GM23248 (cell line): Measurements from ENCODE around the gene SLC35B1. TPM values are rescaled to one million over a fixed set of nuclear protein-coding genes. Genes with fewer than 3 reads are reported as not detected.

Source experiments
- DNase-seq: peaks from one replicate; pipeline ENCODE4 v3.0.0-alpha.2; 2015
- H2AFZ ChIP-seq: fragments of 200-600 bp; sonication (generic); 2 replicates; pipeline ENCODE4 v1.6.1; 2016; ENCODE audit warnings: antibody characterized with exemption
- H3F3A ChIP-seq: fragments of 200-600 bp; sonication (generic); 2 replicates; pipeline ENCODE4 v1.6.1; 2016; ENCODE audit warnings: mild to moderate bottlenecking, antibody characterized with exemption, mixed run types; ENCODE audit not compliant: insufficient read depth
- H3K27ac ChIP-seq: fragments of 200-600 bp; sonication (generic); 2 replicates; pipeline ENCODE4 v1.5.1; 2016; ENCODE audit warnings: mild to moderate bottlenecking
- H3K27me3 ChIP-seq: fragments of 200-600 bp; sonication (generic); replicated peaks from 2 replicates; pipeline ENCODE4 v1.6.1; 2016; ENCODE audit warnings: mild to moderate bottlenecking; ENCODE audit not compliant: insufficient read depth
- H3K36me3 ChIP-seq: fragments of 200-600 bp; sonication (generic); 2 replicates; pipeline ENCODE4 v1.6.1; 2016; ENCODE audit warnings: low read depth, mild to moderate bottlenecking
- H3K4me1 ChIP-seq: fragments of 200-600 bp; sonication (generic); 2 replicates; pipeline ENCODE4 v1.6.1; 2016; ENCODE audit warnings: mild to moderate bottlenecking; ENCODE audit not compliant: insufficient read depth
- H3K4me2 ChIP-seq: fragments of 200-600 bp; sonication (generic); one replicate; pipeline ENCODE4 v1.6.1; 2016; ENCODE audit warnings: mild to moderate bottlenecking; ENCODE audit not compliant: unreplicated experiment
- H3K4me3 ChIP-seq: fragments of 200-600 bp; sonication (generic); 2 replicates; pipeline ENCODE4 v1.5.1; 2016; ENCODE audit warnings: mild to moderate bottlenecking
- H3K79me2 ChIP-seq: fragments of 200-600 bp; sonication (generic); 2 replicates; pipeline ENCODE4 v1.6.1; 2016; ENCODE audit warnings: mild to moderate bottlenecking; ENCODE audit not compliant: insufficient read depth
- H3K9ac ChIP-seq: fragments of 200-600 bp; sonication (generic); 2 replicates; pipeline ENCODE4 v1.6.1; 2016; ENCODE audit warnings: mild to moderate bottlenecking
- H3K9me2 ChIP-seq: fragments of 200-600 bp; sonication (generic); 2 replicates; pipeline ENCODE4 v1.6.1; 2016; ENCODE audit warnings: mixed run types, mild to moderate bottlenecking, moderate library complexity; ENCODE audit not compliant: insufficient read depth
- H3K9me3 ChIP-seq: fragments of 200-600 bp; sonication (generic); one replicate; pipeline ENCODE4 v1.6.1; 2017; ENCODE audit warnings: low read depth
- H4K20me1 ChIP-seq: fragments of 200-600 bp; sonication (generic); 2 replicates; pipeline ENCODE4 v1.6.0; 2016; ENCODE audit not compliant: insufficient read depth
- EZH2 ChIP-seq: fragments of 200-600 bp; sonication (generic); IDR thresholded peaks from 2 replicates; pipeline ENCODE4 v1.6.1; 2018; ENCODE audit warnings: antibody characterized with exemption, mild to moderate bottlenecking; ENCODE audit not compliant: insufficient read depth, poor library complexity, severe bottlenecking
- EZH2phosphoT487 ChIP-seq: fragments of 200-600 bp; sonication (generic); IDR thresholded peaks from 2 replicates; pipeline ENCODE4 v1.6.1; 2018; ENCODE audit warnings: antibody characterized with exemption, moderate library complexity, mild to moderate bottlenecking, low read depth; ENCODE audit not compliant: insufficient read depth
- WGBS, 2 experiments: methylation state at CpG; one replicate each; pipeline ENCODE4 v1.1.6; 2015 to 2017; ENCODE audit warnings: low lambda C conversion rate in 2 of 2, low coverage in 1 of 2; ENCODE audit errors: missing lambda C conversion rate in 2 of 2; 5-methylcytosine and 5-hydroxymethylcytosine counted together
- in situ Hi-C: fragments of 300-500 bp; cut with MboI; formaldehyde crosslinking; loops from 2 replicates; pipeline ENCODE4 v1.15.0; 2020
- polyA plus RNA-seq: library from polyadenylated mRNA; unstranded; fragments of >200 nt; fragmentation: Nextera tagmentation; extraction: Ambion mirVana; gene quantifications from 2 replicates; pipeline ENCODE4 v1.2.1, GENCODE V29; 2016
- total RNA-seq: library from RNA; depleted of rRNA; stranded (reverse); fragments of >200 nt; shearing (Covaris generic); gene quantifications from 2 replicates; pipeline ENCODE4 v1.2.3, GENCODE V29; 2014

SLC35B1 gene
- total and polyA plus RNA-seq, 2 experiments from 2014 or later = 66.5 to 71.7 TPM

GRCh38 chr17:49698005-49698404 lies 9.8 kb downstream of the SLC35B1 start:
- TF ChIP-seq EZH2phosphoT487 (no peak), EZH2 (no peak)
- in situ Hi-C loops = loop anchor here (10.0 kb wide), 1 partner anchor 273 kb away; no protein-coding TSS in a partner anchor
- no peaks in the 10 kb centered on the region for H3K9me2 ChIP-seq
- no peaks in the 10 kb centered on the region for H3K79me2 ChIP-seq
- H4K20me1 ChIP-seq = no peaks in the 10 kb centered on the region
- no peak overlapping the region for H3K4me3 ChIP-seq
- no peak overlapping the region for H3K4me2 ChIP-seq
- no peak for DNase-seq
- H3K36me3 ChIP-seq = peaks cover 8% of the 10 kb centered on the region
- no peaks in the 10 kb centered on the region for H3K4me1 ChIP-seq
- no peaks in the 10 kb centered on the region for H3K27me3 ChIP-seq
- no peak overlapping the region for H3K27ac ChIP-seq
- H2AFZ ChIP-seq = no peak overlapping the region
- no peaks in the 10 kb centered on the region for H3K9me3 ChIP-seq
- H3F3A ChIP-seq = 0 out of 2 replicates have a peak, but pooled peaks cover 4% of the 10 kb centered on the region
- H3K9ac ChIP-seq = no peak overlapping the region
- WGBS, 2 experiments = 66 to 71% methylated on average over 6 of the region's 6 CpGs

- Histone ChIP-seq H4K20me1 (no peaks in the 10 kb centered on the region), H3K4me2 (no peak overlapping the region), H3K9me2 (no peaks in the 10 kb centered on the region), H3F3A (0 out of 2 replicates have a peak, but pooled peaks cover 4% of the 10 kb centered on the region), H3K27ac (no peak overlapping the region), H3K4me3 (no peak overlapping the region), H3K9me3 (no peaks in the 10 kb centered on the region), H3K9ac (no peak overlapping the region), H2AFZ (no peak overlapping the region), H3K36me3 (peaks cover 7% of the 10 kb centered on the region), H3K27me3 (no peaks in the 10 kb centered on the region), H3K79me2 (no peaks in the 10 kb centered on the region), H3K4me1 (no peaks in the 10 kb centered on the region)
- in situ Hi-C loops = loop anchor here (10.0 kb wide), 1 partner anchor 271 kb away; no protein-coding TSS in a partner anchor
- 69 to 75% methylated on average over 8 of the region's 8 CpGs for WGBS, 2 experiments
- no peak for DNase-seq
- TF ChIP-seq EZH2 = no peak
- TF ChIP-seq EZH2phosphoT487 = no peak
These were observed 11.5 kb downstream of the SLC35B1 start for GRCh38 chr17:49696233-49696761.

- WGBS, 2 experiments = 38 to 47% methylated on average over 5 of the region's 5 CpGs
- no peak overlapping the region for H3K4me2 ChIP-seq
- no peaks in the 10 kb centered on the region for H4K20me1 ChIP-seq
- no peaks in the 10 kb centered on the region for H3K9me2 ChIP-seq
- in situ Hi-C loops = loop anchor here (10.0 kb wide), 1 partner anchor 271 kb away; no protein-coding TSS in a partner anchor
- peaks cover 1% of the 10 kb centered on the region; the same call in 1 of the 2 replicates for H3K36me3 ChIP-seq
- H3F3A ChIP-seq = 0 out of 2 replicates have a peak, but pooled peaks cover 2% of the 10 kb centered on the region
- H3K4me1 ChIP-seq = no peaks in the 10 kb centered on the region
- H3K9me3 ChIP-seq = no peaks in the 10 kb centered on the region
- DNase-seq = no peak
- no peak overlapping the region for H3K9ac ChIP-seq
- no peak overlapping the region for H2AFZ ChIP-seq
- no peak for TF ChIP-seq EZH2
- TF ChIP-seq EZH2phosphoT487 = no peak
- no peaks in the 10 kb centered on the region for H3K27me3 ChIP-seq
- H3K4me3 ChIP-seq = no peak overlapping the region
- H3K79me2 ChIP-seq = no peaks in the 10 kb centered on the region
- H3K27ac ChIP-seq = no peak overlapping the region
These were observed 12.0 kb downstream of the SLC35B1 start for GRCh38 chr17:49695698-49696232.

- H4K20me1 ChIP-seq = no peaks in the 10 kb centered on the region
- H3K27me3 ChIP-seq = no peaks in the 10 kb centered on the region
- H3K36me3 ChIP-seq = no peaks in the 10 kb centered on the region
- H3K27ac ChIP-seq = no peak overlapping the region
- H3K79me2 ChIP-seq = no peaks in the 10 kb centered on the region
- DNase-seq = peak; percentile 50
- H3K4me2 ChIP-seq = no peak overlapping the region
- in situ Hi-C loops = loop anchor here (10.0 kb wide), 1 partner anchor 270 kb away; no protein-coding TSS in a partner anchor
- no peaks in the 10 kb centered on the region for H3K9me2 ChIP-seq
- H3K9ac ChIP-seq = no peak overlapping the region
- H2AFZ ChIP-seq = no peak overlapping the region
- no peaks in the 10 kb centered on the region for H3F3A ChIP-seq
- WGBS, 2 experiments = 11% methylated on average over 16 of the region's 16 CpGs
- TF ChIP-seq EZH2 = no peak
- no peak for TF ChIP-seq EZH2phosphoT487
- H3K9me3 ChIP-seq = no peaks in the 10 kb centered on the region
- no peak overlapping the region for H3K4me3 ChIP-seq
- no peaks in the 10 kb centered on the region for H3K4me1 ChIP-seq
These were observed 12.7 kb downstream of the SLC35B1 start for GRCh38 chr17:49694847-49695697.
